ENCODE measurements around the gene BEX1.
"Not testable (repeated sequence)": the region's sequence is repeated elsewhere in the genome, so short reads cannot be mapped to it uniquely, and the experiment has no call there.

GRCh38 chrX:103107227-103107737 is 43.3 kb upstream of the BEX1 start:
- not testable (repeated sequence) for TF ChIP-seq CTCF (IDR thresholded peaks at IDR 0.05; ENCODE audit: borderline replicate concordance, extremely low read depth, low read length, poor library complexity, severe bottlenecking); EZH2 (IDR thresholded peaks at IDR 0.05; ENCODE audit: borderline replicate concordance, low read depth, low read length, severe bottlenecking)
